MM.1S (cell line): ENCODE measurements around the gene SSBP3.

Source experiments
- EZH2 ChIP-seq: fragments of 300-600 bp; sonication (generic); optimal IDR thresholded peaks from 2 replicates; pipeline ENCODE3; 2017; ENCODE audit warnings: low read depth, mild to moderate bottlenecking, antibody characterized with exemption, low read length, mixed read lengths
- EZH2phosphoT487 ChIP-seq: fragments of 300-600 bp; sonication (generic); IDR thresholded peaks from 2 replicates; pipeline ENCODE4 v1.6.1; 2018; ENCODE audit warnings: antibody characterized with exemption, low read length
- TF ChIP-seq, protein P1 (sequence below): fragments of 300-600 bp; sonication (generic); IDR thresholded peaks from 2 replicates; pipeline ENCODE4 v1.5.1; 2016; ENCODE audit warnings: antibody characterized with exemption, low read length, mixed read lengths

DNA sequence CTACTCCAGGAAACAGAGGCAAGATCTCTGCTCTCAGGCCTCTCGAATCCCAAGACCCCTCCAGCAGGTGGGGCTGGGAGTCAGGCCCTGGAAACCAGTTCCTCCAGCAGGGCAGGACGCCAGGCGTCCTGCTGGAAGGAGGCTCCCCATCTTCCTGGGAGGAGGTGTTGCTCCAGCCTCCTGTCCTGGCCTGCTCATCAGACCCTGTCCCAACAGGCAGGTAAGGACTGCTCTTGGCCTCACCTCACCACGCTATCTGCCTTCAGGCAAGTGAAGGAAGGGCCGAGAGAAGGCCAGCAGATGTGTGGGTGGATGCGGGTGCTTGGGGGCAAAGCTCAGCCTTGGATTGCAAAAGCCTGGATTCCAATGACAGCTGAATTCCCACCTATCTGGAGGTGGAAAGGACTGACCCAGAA is 82.9 kb downstream of the SSBP3 start:
- TF ChIP-seq, protein P1, sequence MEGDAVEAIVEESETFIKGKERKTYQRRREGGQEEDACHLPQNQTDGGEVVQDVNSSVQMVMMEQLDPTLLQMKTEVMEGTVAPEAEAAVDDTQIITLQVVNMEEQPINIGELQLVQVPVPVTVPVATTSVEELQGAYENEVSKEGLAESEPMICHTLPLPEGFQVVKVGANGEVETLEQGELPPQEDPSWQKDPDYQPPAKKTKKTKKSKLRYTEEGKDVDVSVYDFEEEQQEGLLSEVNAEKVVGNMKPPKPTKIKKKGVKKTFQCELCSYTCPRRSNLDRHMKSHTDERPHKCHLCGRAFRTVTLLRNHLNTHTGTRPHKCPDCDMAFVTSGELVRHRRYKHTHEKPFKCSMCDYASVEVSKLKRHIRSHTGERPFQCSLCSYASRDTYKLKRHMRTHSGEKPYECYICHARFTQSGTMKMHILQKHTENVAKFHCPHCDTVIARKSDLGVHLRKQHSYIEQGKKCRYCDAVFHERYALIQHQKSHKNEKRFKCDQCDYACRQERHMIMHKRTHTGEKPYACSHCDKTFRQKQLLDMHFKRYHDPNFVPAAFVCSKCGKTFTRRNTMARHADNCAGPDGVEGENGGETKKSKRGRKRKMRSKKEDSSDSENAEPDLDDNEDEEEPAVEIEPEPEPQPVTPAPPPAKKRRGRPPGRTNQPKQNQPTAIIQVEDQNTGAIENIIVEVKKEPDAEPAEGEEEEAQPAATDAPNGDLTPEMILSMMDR, result no peak
- TF ChIP-seq EZH2phosphoT487, result no peak
- TF ChIP-seq EZH2, result no peak
